ENCODE measurements around the gene COPZ2. TPM values are rescaled to one million over a fixed set of nuclear protein-coding genes. Genes with fewer than 3 reads are reported as not detected.

The COPZ2 gene
- polyA plus RNA-seq, 3 donors = 4.2 to 12.2 (median 6.9) TPM

GRCh38 chr17:47996201-47996600 lies 41.4 kb downstream of the COPZ2 start:
- no peak overlapping the region for H2AFZ ChIP-seq (ENCODE audit: insufficient read depth, low read depth, low read length, poor library complexity, severe bottlenecking)
- H3K79me2 ChIP-seq (ENCODE audit: insufficient read depth, low read length) = no peaks in the 10 kb centered on the region
- Mint-ChIP-seq H3K9me3 (no peaks in the 10 kb centered on the region), H3K27me3 (ENCODE audit: low read depth in 3 of 3) (peaks cover 2 to 7% (median 4%) of the 10 kb centered on the region in 3 donors), H3K27ac (no peak overlapping the region), H3K36me3 (peaks cover 0 to 1% of the 10 kb centered on the region in 2 donors), H3K4me1 (peaks cover 21% of the 10 kb centered on the region), H3K4me3 (no peak overlapping the region)
- 87% methylated on average over 5 of the region's 9 CpGs for WGBS (ENCODE audit: insufficient coverage)
- H3K9me3 ChIP-seq (replicated peaks in 1 of 2; ENCODE audit: control insufficient read depth in 1 of 2, insufficient read depth in 1 of 2, low read length in 2 of 2) = no peaks in the 10 kb centered on the region
- no peak overlapping the region for H3K4me2 ChIP-seq (replicated peaks; ENCODE audit: extremely low read depth, low read length, poor library complexity, severe bottlenecking)
- H4K20me1 ChIP-seq (ENCODE audit: insufficient read depth, low read length) = no peaks in the 10 kb centered on the region
- H3K4me3 ChIP-seq (replicated peaks in 1 of 3; ENCODE audit: low read depth in 2 of 3, low read length in 3 of 3) = no peak overlapping the region
- DNase-seq = no peak
- H3K27ac ChIP-seq (ENCODE audit: low read depth in 1 of 2, low read length in 2 of 2) = no peak overlapping the region
- peaks cover 23 to 27% of the 10 kb centered on the region in 2 donors for H3K4me1 ChIP-seq (ENCODE audit: control insufficient read depth in 1 of 2, insufficient read depth in 2 of 2, low read length in 2 of 2)
- H3K9ac ChIP-seq (ENCODE audit: insufficient read depth, low read length, poor library complexity, severe bottlenecking) = no peak overlapping the region
- H3K27me3 ChIP-seq (ENCODE audit: control insufficient read depth in 2 of 2, insufficient read depth in 2 of 2, low read length in 2 of 2) = no peaks in the 10 kb centered on the region
- no peaks in the 10 kb centered on the region for H3K36me3 ChIP-seq (replicated peaks in 1 of 2; ENCODE audit: control insufficient read depth in 1 of 2, insufficient read depth in 2 of 2, low read length in 2 of 2)
- no peak for TF ChIP-seq CTCF (IDR thresholded peaks at IDR 0.05)
- intact Hi-C loops (cut with micrococcal nuclease) = no loop called here

- Histone ChIP-seq H3K27me3 (ENCODE audit: control insufficient read depth in 2 of 2, insufficient read depth in 2 of 2, low read length in 2 of 2) (no peaks in the 10 kb centered on the region), H3K36me3 (replicated peaks in 1 of 2; ENCODE audit: control insufficient read depth in 1 of 2, insufficient read depth in 2 of 2, low read length in 2 of 2) (no peaks in the 10 kb centered on the region), H3K9ac (ENCODE audit: insufficient read depth, low read length, poor library complexity, severe bottlenecking) (no peak overlapping the region), H2AFZ (ENCODE audit: insufficient read depth, low read depth, low read length, poor library complexity, severe bottlenecking) (no peak overlapping the region), H4K20me1 (ENCODE audit: insufficient read depth, low read length) (no peaks in the 10 kb centered on the region), H3K4me3 (replicated peaks in 1 of 3; ENCODE audit: low read depth in 2 of 3, low read length in 3 of 3) (no peak overlapping the region), H3K4me2 (replicated peaks; ENCODE audit: extremely low read depth, low read length, poor library complexity, severe bottlenecking) (no peak overlapping the region), H3K4me1 (ENCODE audit: control insufficient read depth in 1 of 2, insufficient read depth in 2 of 2, low read length in 2 of 2) (peaks cover 17 to 20% of the 10 kb centered on the region in 2 donors), H3K79me2 (ENCODE audit: insufficient read depth, low read length) (no peaks in the 10 kb centered on the region), H3K27ac (ENCODE audit: low read depth in 1 of 2, low read length in 2 of 2) (no peak overlapping the region), H3K9me3 (replicated peaks in 1 of 2; ENCODE audit: control insufficient read depth in 1 of 2, insufficient read depth in 1 of 2, low read length in 2 of 2) (no peaks in the 10 kb centered on the region)
- H3K27me3 Mint-ChIP-seq (ENCODE audit: low read depth in 3 of 3) = peaks cover 2 to 7% (median 4%) of the 10 kb centered on the region in 3 donors
- no peaks in the 10 kb centered on the region for H3K36me3 Mint-ChIP-seq
- intact Hi-C loops (cut with micrococcal nuclease) = no loop called here
- no peak for TF ChIP-seq CTCF (IDR thresholded peaks at IDR 0.05)
- H3K4me1 Mint-ChIP-seq = peaks cover 19% of the 10 kb centered on the region
- no peak for DNase-seq
- 74% methylated on average over 8 of the region's 13 CpGs for WGBS (ENCODE audit: insufficient coverage)
- no peaks in the 10 kb centered on the region for H3K9me3 Mint-ChIP-seq
- H3K27ac Mint-ChIP-seq = no peak overlapping the region
- H3K4me3 Mint-ChIP-seq = no peak overlapping the region
These were observed 42.2 kb downstream of the COPZ2 start for GRCh38 chr17:47995241-47995935.
